ENCODE measurements around the gene ATP6V1A.

Gene ATP6V1A

GRCh38 chr3:113747283-113748046 lies 630 bp downstream of the ATP6V1A start:
- peak; percentile 50 to 61 for DNase-seq

GRCh38 chr3:113751141-113751540 lies 4.3 kb downstream of the ATP6V1A start:
- DNase-seq = no peak

GRCh38 chr3:113753376-113753985 lies 6.6 kb downstream of the ATP6V1A start:
- DNase-seq = no peak

- DNase-seq = no peak
Measured at GRCh38 chr3:113754494-113755159, 7.8 kb downstream of the ATP6V1A start.

DNA sequence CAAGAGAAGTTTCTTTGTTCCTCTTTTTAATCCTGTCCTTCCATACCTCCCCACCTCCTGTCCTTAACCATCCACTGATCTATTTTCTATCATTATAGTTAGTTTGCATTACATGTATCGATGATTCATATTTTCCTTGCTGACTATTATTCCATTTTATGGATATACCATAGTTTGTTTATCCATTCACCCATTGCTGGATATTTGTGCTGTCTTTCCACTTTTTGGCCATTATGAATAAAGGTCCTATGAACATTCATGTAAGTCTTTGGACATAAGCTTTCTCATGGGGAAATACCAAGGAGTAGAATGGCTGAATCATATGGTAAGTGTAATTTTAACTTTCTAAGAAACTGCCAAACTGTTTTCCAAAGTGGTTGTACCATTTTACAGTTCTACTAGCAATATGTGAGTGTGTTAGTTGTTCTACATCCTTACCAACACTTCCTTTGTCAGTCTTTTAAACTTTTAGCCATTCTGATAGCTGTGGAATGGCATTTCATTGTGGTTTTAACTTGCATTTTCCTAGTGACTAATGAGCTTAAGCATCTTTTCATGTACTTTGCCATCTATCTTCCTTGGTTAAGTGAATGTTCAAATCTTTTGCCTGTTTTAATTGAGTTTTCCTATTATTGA lies 11.7 kb downstream of the ATP6V1A start:
- no peak for DNase-seq

DNA sequence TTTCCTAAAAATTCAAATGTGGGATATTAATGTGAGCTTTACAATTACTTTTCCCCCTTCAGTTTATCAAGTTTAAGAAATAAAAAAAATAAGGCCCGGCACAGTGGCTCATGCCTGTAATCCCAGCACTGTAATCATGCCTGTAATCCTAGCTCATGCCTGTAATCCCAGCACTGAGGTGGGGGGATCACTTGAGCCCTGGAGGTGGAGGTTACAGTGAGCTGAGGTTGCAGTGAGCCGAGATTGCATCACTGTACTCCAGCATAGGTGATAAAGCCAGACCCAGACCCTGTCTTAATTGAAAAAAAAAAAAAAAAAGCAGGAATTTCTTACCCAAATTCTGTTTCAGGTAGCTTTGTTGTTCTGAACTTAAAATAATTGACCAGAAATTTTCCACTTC lies 17.9 kb downstream of the ATP6V1A start:
- no peak for DNase-seq

GRCh38 chr3:113769551-113769950 lies 22.7 kb downstream of the ATP6V1A start:
- DNase-seq = no peak

GRCh38 chr3:113771993-113772392 lies 25.2 kb downstream of the ATP6V1A start:
- DNase-seq = no peak

DNA sequence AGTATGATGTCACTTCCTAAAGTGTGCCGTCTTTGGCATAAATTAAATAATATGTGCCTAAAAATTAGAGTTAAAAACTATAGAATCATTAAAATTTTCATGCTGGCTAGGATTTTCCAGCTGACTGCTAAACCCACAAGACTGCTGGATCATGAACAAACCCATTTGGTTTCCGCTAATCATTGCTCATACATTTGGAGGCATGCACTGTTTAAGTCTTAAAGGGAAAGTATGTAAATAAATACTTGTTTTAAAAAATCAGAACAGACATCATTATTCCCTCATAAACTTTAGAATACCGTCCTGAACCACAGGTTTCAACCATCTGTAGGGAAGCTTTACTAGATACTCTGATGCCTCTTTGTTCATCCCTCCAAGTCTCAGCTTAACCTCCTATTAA lies 26.5 kb downstream of the ATP6V1A start:
- DNase-seq = no peak

- DNase-seq = no peak
Measured at GRCh38 chr3:113775516-113775915, 28.7 kb downstream of the ATP6V1A start.

GRCh38 chr3:113776564-113776963 lies 29.7 kb downstream of the ATP6V1A start:
- no peak for DNase-seq

GRCh38 chr3:113783463-113783862 lies 36.6 kb downstream of the ATP6V1A start:
- no peak for DNase-seq

- no peak for DNase-seq
Measured at GRCh38 chr3:113783980-113784379, 37.1 kb downstream of the ATP6V1A start.

- no peak for DNase-seq
Measured at GRCh38 chr3:113791381-113791780, 44.5 kb downstream of the ATP6V1A start.

DNA sequence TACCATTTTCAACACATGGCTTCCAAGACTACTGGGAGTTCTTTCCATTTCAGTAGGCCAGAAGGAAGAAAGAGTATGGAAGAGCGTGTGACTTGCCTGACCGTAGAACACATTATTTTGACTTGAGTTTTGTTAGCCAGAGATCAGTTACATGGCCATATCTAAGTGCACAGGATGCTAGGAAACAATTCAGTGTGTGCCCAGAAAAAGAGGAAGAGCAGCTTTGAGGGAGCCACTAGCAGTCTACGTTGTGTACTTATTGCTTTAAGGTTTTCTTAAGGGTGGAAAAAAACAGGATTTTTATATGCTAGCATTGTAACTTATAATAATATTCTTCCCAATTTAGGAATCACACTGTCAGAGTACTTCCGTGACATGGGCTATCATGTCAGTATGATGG lies 47.7 kb downstream of the ATP6V1A start:
- DNase-seq = no peak

DNA sequence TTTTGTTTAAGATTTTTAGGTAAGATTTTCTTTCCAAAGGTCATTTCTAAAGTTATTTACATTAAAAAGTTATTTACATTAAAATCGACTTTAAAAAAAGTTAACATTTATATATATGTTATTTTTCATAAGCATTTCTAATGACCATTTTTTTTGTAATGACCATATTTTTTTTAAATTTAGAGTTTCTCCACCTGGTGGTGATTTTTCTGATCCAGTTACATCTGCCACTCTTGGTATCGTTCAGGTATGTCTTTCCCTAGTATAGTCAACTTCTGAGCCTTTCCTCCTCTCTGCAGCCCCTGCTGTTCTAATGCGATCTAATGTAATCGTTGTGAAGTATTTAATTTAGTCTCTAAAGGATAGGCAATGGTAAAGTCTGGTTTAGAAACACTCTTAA lies 48.9 kb downstream of the ATP6V1A start:
- DNase-seq = no peak

- no peak for DNase-seq
Measured at GRCh38 chr3:113802795-113803455, 56.1 kb downstream of the ATP6V1A start.

DNA sequence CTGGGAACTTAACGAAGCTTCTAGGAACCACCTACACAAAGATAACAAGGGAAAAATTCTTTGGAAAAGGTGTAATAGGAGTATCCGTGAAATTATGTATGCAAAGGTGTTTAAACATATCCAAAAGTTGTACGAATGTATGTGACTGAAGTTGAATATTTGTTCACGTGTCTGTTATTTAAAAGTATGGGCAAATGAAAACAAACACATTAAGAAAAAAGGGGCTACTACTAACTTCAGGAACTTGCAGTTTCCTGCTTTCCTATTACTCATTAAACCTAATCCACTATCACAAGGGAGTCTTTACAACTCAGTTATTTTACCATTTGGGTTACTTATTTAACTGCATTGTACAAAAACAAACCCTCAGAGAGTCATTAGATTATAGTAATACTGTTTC lies 57.8 kb downstream of the ATP6V1A start:
- no peak for DNase-seq

DNA sequence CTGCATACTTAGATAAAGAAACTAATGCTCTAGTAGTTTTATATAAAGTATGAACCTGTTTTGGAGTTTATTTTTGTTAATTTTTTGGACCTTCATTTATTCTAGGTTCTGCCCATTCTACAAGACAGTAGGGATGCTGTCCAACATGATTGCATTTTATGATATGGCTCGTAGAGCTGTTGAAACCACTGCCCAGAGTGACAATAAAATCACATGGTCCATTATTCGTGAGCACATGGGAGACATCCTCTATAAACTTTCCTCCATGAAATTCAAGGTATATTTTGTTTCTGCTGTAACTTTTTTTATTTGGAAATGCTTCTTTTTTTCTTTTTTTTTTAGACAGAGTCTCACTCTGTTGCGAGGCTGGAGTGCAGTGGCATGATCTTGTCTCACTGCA lies 58.4 kb downstream of the ATP6V1A start:
- DNase-seq = no peak

DNA sequence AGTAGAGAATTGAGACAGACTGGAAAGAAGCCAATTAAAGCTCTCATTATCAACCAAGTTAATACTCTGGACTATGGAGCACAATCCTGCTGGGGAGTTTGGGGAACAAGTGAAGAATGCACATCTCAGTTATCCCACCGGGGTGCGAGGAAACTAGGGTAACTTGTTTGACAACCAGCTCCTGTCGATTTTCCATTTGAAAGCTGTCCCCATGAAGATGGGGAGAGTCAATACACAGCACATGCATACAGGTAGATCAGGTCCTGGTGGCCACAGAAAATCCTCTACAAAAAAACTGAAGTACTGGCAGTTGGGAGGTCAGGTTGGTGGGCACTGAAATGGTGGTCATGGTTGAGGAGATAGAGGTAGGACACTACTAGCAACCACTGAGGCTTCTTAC lies 66.0 kb downstream of the ATP6V1A start:
- DNase-seq = no peak

GRCh38 chr3:113819866-113820265 lies 73.0 kb downstream of the ATP6V1A start:
- no peak for DNase-seq

DNA sequence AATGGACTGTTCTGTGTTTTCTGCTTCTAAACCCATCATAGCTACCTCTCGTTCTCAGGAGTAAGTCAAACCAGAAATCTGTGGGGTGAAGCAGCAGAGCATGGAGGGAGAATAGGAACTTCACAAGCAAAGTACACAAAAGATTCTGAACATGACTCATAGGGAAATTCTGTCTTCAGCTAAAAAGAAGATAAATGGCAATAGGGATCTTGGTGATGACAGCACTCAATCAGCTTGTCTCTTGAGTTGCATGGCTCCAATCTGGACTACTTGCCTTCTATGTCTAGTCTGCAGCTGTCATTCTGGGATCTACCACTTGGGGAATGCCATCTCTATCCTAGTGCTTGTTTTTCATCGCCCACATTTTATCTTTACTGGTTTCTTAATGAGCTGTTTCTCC lies 78.3 kb downstream of the ATP6V1A start:
- no peak for DNase-seq

GRCh38 chr3:113828600-113828999 lies 81.8 kb downstream of the ATP6V1A start:
- DNase-seq = no peak
